T follicular helper cell (primary cell): ENCODE data around the gene SEC22C.

Experiments used
- DNase-seq: peaks from one replicate; pipeline ENCODE4 v3.0.0-alpha.2; 2020; ENCODE audit warnings: low read depth

Gene SEC22C

GRCh38 chr3:42535981-42536784 is 45.6 kb downstream of the SEC22C start:
- no peak for DNase-seq

GRCh38 chr3:42533161-42533897 is 48.4 kb downstream of the SEC22C start:
- no peak for DNase-seq

- DNase-seq = no peak
Observed at GRCh38 chr3:42532229-42532628, 49.5 kb downstream of the SEC22C start.

DNA sequence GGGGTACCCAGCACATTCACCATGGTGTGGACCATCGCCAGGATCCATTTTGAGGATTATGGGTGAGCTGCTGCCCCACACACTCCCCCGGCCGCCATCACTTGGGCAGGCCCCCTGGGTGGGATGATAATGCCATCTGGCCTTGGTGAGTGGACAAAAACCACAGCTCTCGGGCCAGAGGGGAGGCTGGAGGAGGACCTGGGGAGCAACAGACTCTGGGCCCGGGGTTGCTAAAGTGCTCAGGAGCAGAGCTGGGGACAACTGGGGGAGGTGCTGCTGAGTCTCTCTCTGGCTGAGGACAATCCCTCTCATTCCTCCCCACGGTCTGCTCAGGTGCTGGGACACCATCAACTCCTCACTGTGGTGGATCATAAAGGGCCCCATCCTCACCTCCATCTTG is 50.3 kb downstream of the SEC22C start:
- no peak for DNase-seq

GRCh38 chr3:42530073-42530472 is 51.7 kb downstream of the SEC22C start:
- no peak for DNase-seq

- DNase-seq = no peak
Observed at GRCh38 chr3:42529468-42529867, 52.3 kb downstream of the SEC22C start.

DNA sequence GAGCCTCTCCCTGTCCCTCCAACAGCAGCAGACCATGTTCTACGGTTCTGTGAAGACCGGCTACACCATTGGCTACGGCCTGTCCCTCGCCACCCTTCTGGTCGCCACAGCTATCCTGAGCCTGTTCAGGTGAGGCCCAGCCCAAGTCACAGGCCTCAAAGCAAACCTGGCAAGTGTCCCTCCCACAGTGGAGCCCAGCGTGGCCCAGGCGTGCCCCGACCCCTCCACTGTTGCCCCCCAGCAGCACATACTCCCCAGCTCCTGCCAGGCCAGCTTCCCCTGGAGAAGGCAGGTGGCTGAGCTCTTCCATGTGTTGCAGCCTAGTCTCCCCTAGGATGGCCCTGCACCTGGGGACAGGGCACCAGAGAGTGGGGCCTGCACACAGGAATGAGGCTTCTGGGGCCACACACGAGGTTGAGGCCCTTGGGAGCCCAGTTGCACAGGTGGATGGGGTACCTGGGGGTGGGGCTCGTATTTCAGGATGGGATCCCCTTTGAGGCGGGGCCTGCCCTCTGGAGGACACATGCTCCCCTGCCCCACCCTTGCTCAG is 54.3 kb downstream of the SEC22C start:
- DNase-seq = no peak

GRCh38 chr3:42526616-42527367 is 55.0 kb downstream of the SEC22C start:
- peak; percentile 32 for DNase-seq

DNA sequence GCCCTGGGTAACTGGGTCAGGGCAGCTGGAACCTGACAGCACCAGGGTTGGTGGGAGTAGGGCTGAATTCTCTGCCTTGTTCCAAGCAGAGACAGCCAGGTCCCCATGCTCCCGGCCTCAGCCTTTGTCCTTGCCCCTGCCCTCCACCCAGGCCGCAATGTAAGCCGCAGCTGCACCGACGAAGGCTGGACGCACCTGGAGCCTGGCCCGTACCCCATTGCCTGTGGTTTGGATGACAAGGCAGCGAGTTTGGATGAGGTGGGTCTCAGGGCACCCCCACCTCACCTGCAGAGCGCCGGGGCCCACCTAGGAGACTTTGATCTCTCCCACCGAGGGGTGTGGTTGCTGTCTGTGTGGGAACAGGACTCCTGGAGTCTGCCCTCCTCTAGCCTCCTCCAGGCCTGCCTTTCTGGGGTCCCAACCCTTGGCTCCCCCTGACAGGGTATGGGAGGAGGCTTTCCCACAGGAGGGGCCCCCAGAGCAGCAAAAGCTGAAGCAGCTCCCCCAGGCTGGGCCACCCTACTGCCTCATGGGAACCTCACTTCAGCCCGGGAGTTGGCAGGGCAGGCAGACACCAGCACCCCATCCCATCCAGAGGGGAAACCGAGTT is 55.9 kb downstream of the SEC22C start:
- no peak for DNase-seq

- no peak for DNase-seq
Observed at GRCh38 chr3:42525212-42525611, 56.6 kb downstream of the SEC22C start.

GRCh38 chr3:42524751-42525150 is 57.0 kb downstream of the SEC22C start:
- DNase-seq = no peak

GRCh38 chr3:42520906-42521305 is 60.9 kb downstream of the SEC22C start:
- DNase-seq = no peak

DNA sequence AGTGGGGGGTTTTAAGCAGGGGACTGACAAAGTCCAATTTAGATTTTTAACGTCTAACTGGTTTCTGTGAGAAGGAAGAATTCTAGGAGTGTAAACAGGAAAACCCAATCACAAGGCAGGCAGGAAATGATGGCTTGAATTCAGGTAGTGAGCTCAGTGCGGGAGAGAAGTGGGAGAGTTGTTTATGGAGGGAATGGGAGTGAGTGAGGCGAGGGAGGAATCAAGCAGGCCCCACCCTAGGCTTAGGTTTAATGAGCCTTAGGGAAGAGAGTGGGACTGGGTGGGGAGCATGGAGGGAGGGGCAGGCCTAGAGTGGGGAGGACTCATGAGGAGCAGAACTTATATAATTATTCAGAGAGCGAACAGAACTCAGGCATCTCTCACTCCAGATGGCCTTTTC is 61.4 kb downstream of the SEC22C start:
- DNase-seq = no peak

- no peak for DNase-seq
Observed at GRCh38 chr3:42519568-42519962, 62.2 kb downstream of the SEC22C start.

- no peak for DNase-seq
Observed at GRCh38 chr3:42518800-42519567, 62.8 kb downstream of the SEC22C start.

DNA sequence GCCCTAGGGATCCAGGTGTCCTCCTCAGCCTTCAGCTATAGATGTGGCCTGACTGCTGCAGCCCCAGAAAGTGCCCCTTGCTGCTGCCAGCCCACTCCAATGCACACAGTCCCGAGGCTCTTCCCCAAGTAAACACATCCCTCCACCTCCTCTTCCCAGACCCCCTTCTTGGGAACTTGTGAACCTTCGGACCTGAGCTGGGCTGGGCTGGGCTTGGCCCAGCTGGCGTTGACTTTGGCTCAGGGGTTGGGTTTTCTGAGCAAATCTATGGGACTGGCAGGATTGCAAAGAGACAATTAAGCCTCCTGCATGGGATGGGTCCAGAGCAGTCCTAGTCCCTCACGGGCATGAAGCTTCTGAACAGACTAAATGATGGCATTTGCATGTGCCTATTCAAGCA is 64.7 kb downstream of the SEC22C start:
- DNase-seq = no peak

GRCh38 chr3:42516443-42516842 is 65.3 kb downstream of the SEC22C start:
- DNase-seq = no peak

DNA sequence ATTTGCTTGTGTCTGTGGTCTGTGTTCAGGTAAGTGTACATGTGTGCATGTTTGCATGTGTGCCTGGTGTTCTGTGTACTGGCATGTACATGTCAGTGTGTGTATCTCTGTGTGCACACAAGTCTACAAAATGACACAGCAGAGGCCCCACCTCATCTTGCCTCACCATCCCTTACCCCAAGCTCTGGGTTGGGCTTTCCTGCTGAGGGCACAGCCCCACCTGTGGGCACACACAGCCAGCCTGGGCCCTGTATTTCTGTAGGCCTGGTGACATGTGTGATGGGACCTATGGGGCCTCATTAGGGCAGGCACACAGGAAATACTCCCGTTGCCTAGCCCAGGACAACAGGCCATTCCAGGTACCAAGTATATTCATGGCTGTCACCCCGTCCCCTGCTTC is 65.8 kb downstream of the SEC22C start:
- DNase-seq = no peak

- DNase-seq = no peak
Observed at GRCh38 chr3:42515391-42515916, 66.3 kb downstream of the SEC22C start.

DNA sequence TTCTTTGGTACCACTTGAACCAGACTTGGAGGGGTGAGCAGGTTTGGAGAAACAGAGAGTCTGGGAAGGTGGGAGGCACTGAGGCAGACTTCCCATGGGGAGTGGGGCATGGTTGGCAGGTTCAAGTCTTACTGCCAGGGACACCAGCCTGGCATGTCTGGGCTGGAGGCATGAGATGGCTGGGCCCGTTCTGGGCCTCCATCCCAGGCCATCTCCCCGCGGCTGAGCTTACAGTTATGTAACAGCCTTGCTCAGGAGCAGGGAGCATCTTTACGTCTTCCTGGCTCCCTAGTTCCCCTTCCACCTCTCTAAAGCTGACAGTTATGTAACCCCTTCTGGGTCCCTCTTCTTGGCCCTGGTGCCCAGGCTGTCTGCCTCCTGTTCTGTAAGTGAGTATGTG is 66.9 kb downstream of the SEC22C start:
- DNase-seq = no peak

DNA sequence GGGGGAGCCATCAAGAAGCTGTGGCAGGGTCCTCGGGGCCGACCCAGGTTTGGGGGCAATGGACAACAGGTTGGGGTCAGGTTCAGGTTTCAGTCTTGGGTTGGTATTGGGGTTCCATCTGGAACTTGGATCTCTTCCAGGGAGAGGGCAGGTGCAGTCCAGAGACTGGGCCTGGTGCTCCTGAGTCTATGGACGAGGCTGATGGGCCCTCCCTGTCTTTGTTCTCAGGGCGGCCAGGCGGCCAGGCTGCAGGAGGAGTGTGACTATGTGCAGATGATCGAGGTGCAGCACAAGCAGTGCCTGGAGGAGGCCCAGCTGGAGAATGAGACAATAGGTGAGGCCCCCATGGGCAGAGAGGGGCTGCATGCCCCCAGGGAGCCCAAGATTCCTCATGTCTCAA is 68.2 kb downstream of the SEC22C start:
- no peak for DNase-seq
